ENCODE measurements around the gene DPEP2. TPM values are rescaled to one million over a fixed set of nuclear protein-coding genes. Genes with fewer than 3 reads are reported as not detected.

Gene DPEP2
- total RNA-seq, 1 experiment from 2014 or later, result not detected

GRCh38 chr16:68040506-68041288, 41.4 kb upstream of the DPEP2 start:
- Histone ChIP-seq H3K4me3 (replicated peaks in 1 of 2; ENCODE audit: low read depth in 1 of 2, low read length in 2 of 2) (no peak overlapping the region), H3K4me2 (ENCODE audit: low read length) (no peak overlapping the region), H3K27ac (ENCODE audit: low read depth, low read length) (no peak overlapping the region), H3K9me3 (ENCODE audit: control insufficient read depth in 1 of 2, insufficient read depth in 1 of 2, low read depth in 1 of 2, low read length in 2 of 2) (no peaks in the 10 kb centered on the region), H3K27me3 (ENCODE audit: insufficient read depth, low read length) (no peaks in the 10 kb centered on the region), H3K4me1 (ENCODE audit: control insufficient read depth in 1 of 2, insufficient read depth in 2 of 2, low read length in 2 of 2) (peaks cover 4 to 5% of the 10 kb centered on the region in 2 experiments; a peak in 1 of 4 replicates), H3K79me2 (ENCODE audit: insufficient read depth, low read length) (0 out of 2 replicates have a peak, but pooled peaks cover 5% of the 10 kb centered on the region), H2AFZ (ENCODE audit: low read depth, low read length, poor library complexity, severe bottlenecking) (no peak overlapping the region), H3K36me3 (ENCODE audit: control insufficient read depth in 1 of 2, insufficient read depth in 2 of 2, low read length in 2 of 2) (peaks cover 2 to 9% of the 10 kb centered on the region in 2 experiments; a peak in 1 of 4 replicates), H3K9me2 (ENCODE audit: insufficient read depth) (no peaks in the 10 kb centered on the region), H4K20me1 (ENCODE audit: insufficient read depth) (no peaks in the 10 kb centered on the region), H3K9ac (ENCODE audit: low read length) (no peak overlapping the region)
- TF ChIP-seq ZFX (IDR thresholded peaks at IDR 0.05), result no peak
- peak; percentile 95 for TF ChIP-seq RAD21 (IDR thresholded peaks at IDR 0.05; ENCODE audit: low read depth)
- peak; percentile 90 to 96 (median 93) for TF ChIP-seq CTCF (IDR thresholded peaks at IDR 0.05 in 2 of 3, conservative IDR thresholded peaks at IDR 0.05 in 1 of 3; ENCODE audit: borderline replicate concordance in 1 of 3, insufficient read depth in 1 of 3, low read depth in 2 of 3, low read length in 2 of 3)
- ATAC-seq (peak; percentile 99), DNase-seq (ENCODE audit: low read depth, low spot score) (peak; percentile 63)
- RAD21 ChIA-PET (ENCODE audit: low non-redundant PET in 1 of 2, low total read pairs in 2 of 2, uncharacterized antibody in 2 of 2, unreplicated experiment in 2 of 2), result interaction anchor here in 1 of 2 experiments (0.6 kb wide), 1 partner anchor 186 kb away, joined by 3 read pairs; no protein-coding TSS in a partner anchor
- CTCF ChIA-PET, result interaction anchor here (0.6 to 1.9 kb wide), 23 partner anchors 8 to 520 kb away, joined by 3 to 13 read pairs (median 3); partner anchors contain the start of genes ACD, NRN1L and PSMB10
- intact Hi-C loops (cut with micrococcal nuclease), result loop anchor here (1.0 to 5.0 kb wide), 4 partner anchors 47 to 368 kb away; no protein-coding TSS in a partner anchor
- BruUV-seq (replicated peaks), result no TSS peak
- POLR2A ChIA-PET, result interaction anchor here (0.6 kb wide), 1 partner anchor 114 kb away, joined by 3 read pairs; no protein-coding TSS in a partner anchor
